GM15510 (cell line): ENCODE results near the gene FOXK1.
A peak's percentile ranks its signal among the peaks of the same experiment; 100 is the strongest.

Source experiments
- POLR2A ChIP-seq: IDR thresholded peaks from 3 replicates; pipeline ENCODE4 v1.6.1; 2011; ENCODE audit warnings: borderline replicate concordance; ENCODE audit not compliant: insufficient read length; ENCODE audit errors: extremely low read depth

Gene FOXK1

DNA sequence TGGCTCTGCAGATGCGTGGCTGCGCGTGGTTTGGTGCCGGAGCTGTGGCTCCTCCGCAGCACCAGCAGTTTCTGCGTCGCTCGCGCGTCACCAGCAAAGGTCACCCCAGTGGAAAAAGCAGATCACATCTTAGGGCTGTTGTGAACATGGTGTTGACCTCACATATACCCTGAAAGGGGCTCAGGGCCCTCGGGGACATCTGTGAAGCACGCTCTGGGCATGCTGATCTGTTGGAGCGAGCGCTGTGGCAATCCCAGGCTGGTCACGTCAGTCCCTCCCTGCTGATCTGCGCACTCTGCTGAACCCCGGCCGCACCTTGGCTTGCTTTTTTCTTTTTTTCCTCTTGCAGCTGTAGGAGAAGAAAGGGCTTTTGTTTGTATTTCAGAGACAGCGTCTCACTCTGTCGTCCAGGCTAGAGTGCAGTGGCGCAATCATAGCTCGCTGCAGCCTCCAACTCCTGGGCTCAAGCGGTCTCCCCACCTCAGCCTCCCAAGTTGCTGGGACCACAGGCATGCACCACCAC is 60.0 kb downstream of the FOXK1 start:
- no peak for TF ChIP-seq POLR2A

DNA sequence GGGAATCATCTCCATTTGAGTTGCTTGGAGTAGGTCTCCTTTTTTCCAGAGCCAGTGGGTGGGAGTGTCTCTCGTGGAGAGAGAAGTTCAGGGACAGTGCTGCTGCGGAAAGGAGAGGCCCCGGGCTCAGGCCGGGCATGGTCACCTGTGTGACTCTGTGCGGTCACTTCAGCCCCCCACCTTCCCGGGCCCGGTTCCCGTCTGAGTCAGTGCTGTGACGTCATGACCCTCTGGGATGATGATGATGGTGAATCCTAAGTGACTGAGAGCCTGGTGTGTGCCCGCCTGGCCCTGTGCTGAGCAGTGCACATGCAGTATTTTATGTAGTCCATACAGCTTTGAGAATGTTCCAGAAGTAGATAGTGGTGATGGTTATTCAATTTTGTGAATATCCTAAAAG is 60.8 kb downstream of the FOXK1 start:
- no peak for TF ChIP-seq POLR2A

DNA sequence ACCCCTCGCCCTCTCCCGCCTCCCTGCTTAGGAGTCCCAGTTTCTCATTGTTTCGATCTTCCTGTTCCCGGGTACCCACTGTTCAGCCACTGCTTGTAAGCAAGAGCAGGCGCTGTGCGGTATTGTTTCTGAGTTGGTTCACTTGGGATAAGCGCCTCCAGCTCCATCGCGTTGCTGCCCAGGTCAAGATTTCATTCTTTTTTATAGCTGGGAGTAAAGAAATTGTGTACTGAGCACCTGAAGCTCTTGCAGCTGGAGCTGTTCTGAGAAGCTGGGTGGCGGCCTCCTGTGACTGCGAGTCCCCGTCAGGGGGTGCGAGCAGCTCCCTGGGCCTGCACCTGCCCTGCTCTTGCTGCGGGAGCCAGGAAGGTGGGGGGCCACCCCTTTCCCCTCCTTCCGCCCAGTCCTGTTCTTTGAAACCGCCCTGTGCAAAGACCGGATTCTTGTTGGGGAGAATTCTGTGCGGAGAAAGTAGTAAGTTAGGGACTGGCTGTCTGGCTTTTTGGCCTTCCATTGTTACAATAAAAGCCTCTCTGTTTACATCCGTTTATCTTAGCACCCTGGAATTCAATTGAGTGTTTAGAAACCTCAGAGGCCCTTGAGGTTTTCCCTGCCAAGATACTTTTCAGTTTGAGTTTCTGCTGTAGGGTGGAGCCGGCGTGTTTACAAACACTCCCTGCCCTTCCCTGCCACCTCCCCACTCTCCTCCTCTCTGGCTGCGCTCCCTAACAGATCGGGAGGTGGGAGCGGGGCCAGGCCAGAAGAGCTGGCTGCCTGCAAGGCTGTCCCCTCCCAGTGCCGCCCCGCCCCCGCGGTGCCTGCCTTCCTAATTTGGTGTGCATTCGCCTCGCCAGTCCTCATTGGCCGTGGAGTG is 62.5 kb downstream of the FOXK1 start:
- TF ChIP-seq POLR2A = peak; percentile 45

DNA sequence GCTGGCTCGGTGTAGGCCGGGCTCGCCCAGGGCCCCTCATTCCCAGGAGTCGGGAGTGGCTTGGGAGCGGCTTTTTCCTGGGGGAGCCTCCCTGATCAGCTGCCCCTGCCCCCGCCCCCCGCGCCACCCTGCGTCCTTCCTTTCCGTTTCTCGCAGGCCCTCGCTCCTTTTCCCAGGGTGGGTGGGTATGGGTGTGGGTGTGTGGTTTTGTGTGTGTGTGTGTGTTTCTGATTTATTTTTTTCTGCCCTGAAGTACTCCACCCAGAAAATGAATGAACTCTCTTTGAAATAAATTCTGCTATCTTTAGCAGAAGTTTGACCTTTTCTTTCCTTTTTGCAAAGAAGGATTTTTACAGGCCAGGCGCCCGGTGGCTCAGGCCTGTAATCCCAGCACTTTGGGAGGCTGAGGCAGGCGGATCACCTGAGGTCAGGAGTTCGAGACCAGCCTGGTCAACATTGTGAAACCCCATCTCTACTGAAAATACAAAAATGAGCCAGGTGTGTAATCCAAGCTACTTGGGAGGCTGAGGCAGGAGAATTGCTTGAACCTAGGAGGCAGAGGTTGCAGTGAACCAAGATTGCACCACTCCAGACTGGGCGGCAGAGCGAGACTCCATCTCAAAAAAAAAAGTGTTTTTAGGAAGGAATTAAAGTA is 63.3 kb downstream of the FOXK1 start:
- no peak for TF ChIP-seq POLR2A

DNA sequence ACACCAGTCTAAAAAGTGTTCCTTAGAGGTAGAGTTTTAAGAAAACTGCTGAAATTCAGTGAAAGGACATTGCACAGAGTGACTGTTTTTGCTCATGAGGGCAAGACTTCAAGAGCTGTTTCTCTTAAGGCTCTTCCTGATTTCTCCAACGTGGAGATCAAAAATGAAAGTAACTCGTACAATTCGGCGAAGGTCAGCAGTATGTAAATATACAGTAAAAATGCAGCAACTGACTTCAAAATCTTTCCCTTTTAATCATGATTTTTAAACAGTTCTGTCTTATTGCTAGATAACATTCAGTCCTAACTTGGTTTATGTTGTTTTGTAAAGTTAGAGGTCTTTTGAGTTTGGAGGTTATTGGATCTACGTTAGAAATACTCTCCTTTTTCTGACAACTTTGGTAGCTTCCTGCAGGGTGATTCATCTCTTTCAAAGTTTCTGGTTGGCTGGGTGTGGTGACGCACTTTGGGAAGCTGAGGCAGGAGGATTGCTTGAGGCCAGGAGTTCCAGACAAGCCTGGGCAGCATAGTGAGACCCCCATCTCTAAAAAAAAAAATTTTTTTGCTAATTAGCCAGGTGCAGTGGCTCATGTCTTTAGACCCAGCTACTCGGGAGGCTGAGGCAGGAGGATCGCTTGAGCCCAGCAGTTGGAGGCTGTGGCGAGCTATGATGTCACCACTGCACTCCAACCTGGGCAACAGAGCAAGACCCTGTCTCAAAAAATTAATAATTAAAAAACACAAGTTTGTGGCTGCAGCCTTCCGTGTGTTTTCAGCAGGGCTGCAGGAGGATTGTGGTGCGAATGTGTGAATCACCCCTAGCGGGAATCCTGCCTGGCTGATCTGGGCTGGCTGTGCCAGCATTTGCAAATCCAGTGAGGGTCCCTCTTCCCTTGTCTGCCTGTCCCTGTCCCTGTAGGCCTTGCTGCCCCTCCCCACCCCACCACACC is 64.2 kb downstream of the FOXK1 start:
- TF ChIP-seq POLR2A = no peak

DNA sequence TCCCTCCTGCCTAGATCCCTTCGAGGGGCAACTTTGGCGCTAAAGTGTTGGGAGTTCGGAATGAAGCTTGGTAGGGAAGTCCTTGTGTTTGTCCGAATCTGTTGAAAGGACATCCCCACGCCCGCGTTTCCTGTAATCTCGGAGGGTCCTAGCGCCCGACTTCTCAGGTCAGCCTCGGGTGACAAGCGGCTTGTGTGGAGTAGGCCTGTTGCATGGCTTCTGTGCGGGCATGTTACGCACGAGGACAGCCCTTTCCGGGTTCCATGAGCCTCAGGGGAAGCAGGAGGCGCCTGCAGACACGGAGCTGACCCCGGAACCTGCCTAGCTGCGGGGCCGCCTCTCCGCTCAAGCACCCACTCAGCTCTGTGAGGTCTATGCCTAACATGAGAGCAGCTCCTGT is 64.9 kb downstream of the FOXK1 start:
- no peak for TF ChIP-seq POLR2A

DNA sequence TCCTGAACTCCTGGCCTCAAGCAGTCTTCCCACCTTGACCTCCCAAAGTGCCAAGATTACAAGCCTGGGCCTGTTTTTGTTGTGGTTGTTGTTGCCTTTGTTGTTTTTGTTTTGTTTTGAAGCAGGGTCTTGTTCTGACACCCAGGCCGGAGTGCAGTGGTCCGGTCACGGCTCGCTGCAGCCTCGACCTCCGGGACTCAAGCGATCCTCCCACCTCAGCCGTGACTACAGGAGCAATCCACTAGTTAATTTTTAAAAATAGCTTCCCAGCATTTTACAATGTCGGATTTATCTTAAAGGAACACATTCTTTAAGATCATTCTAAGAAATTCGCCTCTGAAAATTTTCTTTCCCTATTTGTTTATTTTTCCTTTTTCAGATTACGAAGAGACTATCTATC is 65.7 kb downstream of the FOXK1 start:
- TF ChIP-seq POLR2A = no peak

DNA sequence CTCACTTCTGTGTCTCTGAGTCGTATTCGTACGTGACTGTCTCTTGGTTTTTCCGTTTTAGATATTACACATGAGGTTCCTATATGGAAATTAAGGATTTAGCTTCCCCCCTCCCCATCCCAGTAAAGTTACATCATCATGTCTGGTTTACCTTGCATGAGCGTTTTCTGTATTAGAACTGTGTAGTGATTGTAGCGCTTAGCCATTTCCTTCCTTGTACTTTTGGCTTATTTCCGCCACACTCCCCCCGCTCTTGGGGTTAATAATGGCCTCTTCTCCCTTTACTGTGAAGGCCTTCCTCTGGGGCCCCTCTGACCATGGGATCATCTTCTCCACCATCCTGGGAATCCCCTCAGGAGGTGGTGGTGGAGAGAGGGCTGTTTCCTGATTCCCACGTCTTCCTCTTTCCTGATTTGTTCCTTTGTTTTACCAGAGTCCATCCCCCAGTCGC is 66.2 kb downstream of the FOXK1 start:
- no peak for TF ChIP-seq POLR2A

DNA sequence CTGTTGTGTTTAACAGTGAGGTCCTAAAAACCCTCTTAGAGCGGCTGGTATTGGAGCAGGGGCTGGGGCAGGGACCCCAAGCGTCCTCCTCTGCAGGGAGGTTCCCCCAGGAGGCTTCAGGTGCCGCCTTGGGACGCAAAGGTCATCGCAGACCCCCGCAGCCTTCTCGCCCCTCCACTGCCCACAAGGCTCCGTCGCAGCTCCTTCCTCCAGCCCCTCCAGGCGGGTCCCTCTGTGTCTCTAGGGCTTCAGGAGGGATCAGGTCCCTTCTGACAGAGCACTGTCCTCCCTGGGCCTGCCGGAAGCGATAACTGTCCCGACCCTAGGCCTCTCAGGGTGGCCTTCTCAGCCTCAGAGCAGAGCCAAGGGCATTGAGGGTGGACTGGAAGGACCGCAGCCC is 67.3 kb downstream of the FOXK1 start:
- no peak for TF ChIP-seq POLR2A

DNA sequence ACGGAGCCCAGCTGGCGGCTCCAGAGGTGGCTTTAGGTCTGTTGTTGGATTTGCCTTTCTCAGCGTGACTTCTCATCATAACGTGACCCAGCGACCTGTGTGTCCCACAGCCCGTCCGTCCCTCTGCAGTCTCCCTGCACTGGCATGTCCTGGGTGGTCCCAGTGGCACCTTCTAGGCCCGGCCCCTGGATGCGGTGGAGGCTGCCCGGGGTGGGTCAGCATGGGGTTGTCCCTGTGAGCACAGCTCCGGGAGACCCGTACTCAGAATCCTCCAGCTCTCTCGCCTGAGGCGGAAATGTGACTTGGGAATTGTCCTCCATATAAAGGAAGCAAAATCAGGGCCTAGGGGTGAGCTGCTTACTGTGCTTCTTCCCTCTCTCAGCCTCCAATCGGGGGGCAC is 67.7 kb downstream of the FOXK1 start:
- no peak for TF ChIP-seq POLR2A

DNA sequence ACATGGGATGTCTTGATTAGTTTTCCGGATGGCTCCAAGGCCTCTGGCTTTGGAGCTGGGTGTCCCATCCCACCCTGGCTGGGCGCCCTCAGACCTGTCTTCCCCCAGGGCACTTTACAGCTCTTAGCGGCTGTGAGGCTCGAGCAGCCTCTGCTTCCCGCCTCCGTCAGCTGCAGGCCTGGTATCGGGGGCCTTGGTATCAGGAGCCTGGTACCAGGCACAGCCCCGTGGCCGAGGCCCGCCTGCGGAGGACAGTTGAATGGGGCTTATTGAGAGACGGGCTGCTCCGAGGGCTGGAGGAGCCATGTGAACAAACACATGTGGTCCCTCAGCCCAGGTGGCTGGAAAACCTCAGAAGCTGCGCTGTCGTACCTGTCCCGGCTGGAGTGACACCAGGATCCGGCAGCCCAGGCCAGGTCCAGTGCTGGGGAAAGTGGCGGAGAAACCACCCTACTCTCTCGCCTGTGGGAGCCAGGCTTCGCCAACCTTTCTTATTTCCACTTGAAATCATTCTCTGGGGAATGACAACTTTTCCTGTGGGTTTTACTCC is 69.4 kb downstream of the FOXK1 start:
- no peak for TF ChIP-seq POLR2A

DNA sequence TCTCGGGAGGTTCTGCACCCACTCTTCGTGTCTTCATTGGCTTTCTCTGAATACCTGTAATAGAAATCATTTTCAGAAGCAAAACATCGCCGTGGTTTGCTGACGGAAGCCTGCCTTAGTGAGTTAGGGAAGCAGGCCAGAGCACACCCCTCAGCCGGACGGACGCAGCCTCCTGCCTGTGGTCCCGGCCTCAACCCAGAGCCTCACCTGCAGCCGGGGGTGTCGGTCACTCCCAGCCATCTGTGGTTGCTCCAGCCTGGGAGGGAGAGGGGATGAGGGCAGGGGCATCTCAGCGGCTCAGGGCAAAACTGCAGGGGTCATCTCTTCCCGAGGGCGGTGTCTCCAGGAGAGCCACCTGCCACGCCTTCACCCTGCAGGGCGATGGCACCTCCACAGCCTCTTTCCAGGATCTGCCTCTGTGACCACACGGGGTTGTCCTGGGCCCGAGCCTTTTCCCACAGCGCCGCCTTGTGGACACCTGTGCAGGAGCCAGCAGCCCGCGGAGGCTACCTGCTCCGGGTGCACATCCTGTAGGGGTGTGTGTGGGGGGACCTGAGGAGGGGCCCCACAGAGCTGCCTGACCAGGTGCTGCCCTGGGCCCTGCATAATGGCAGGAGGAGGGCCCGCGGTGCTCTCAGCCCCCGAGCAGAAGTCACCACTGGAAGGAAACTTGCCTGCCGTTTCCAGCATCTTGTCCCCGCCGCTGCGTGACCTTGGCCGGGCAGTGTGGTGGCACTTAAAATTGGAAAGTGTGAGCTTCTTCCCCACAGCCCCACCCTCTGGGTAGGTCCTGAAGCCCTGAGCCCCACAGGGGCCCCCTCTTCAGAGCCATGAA is 71.7 kb downstream of the FOXK1 start:
- no peak for TF ChIP-seq POLR2A

DNA sequence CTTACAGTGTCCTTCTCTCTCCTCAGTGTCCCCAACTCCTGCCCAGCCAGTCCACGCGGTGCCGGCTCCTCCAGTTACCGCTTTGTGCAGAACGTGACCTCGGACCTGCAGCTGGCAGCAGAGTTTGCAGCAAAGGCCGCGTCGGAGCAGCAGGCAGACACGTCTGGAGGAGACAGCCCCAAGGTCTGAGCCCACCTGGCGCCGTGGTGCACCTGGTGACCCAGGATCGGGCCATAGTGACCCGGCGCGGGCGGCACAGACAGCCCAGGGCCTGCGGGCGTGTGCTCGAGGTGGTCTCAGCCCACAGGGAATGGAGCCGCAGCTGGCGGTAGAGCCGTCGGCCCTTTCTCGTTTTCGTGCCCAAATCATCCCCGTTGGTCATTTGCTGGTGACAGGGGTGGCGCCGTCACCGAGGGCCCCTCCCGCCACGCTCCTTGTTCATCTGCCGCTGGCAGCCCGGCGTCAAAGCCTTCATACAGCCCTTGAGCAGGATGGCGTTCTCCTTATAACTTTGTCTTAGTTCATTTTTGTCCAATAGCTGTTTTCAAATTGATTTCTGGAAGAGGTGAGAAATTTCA is 72.4 kb downstream of the FOXK1 start:
- no peak for TF ChIP-seq POLR2A
